Testis (tissue), 3 donors: ENCODE measurements around the gene HSPA4. TPM values are rescaled to one million over a fixed set of nuclear protein-coding genes. Genes with fewer than 3 reads are reported as not detected.

Source experiments
- DNase-seq: peaks from one replicate; pipeline ENCODE4 v3.0.0-alpha.2; 2019
- H3K27ac ChIP-seq, 2 donors: fragments of 200-600 bp; sonication (generic); one replicate each; pipeline ENCODE4 v1.5.1; 2019
- H3K27me3 ChIP-seq: fragments of 200-600 bp; sonication (generic); one replicate; pipeline ENCODE4 v1.5.1; 2019
- H3K36me3 ChIP-seq: fragments of 200-600 bp; sonication (generic); one replicate; pipeline ENCODE4 v1.5.1; 2017; ENCODE audit warnings: low read depth; ENCODE audit errors: missing control alignments
- H3K4me1 ChIP-seq: fragments of 200-600 bp; sonication (generic); one replicate; pipeline ENCODE4 v1.5.1; 2019
- H3K4me3 ChIP-seq, 2 donors: fragments of 200-600 bp; sonication (generic); one replicate each; pipeline ENCODE4 v1.5.1; 2017 to 2019
- H3K9me3 ChIP-seq: fragments of 200-600 bp; sonication (generic); one replicate; pipeline ENCODE4 v1.5.1; 2017
- POLR2A ChIP-seq: fragments of 450-650 bp; IDR thresholded peaks from one replicate; pipeline ENCODE4 v1.6.1; 2017; ENCODE audit warnings: antibody characterized with exemption, mild to moderate bottlenecking, moderate library complexity
- WGBS, 2 donors: methylation state at CpG; one replicate each; pipeline ENCODE4 v1.1.5; 2018; 5-methylcytosine and 5-hydroxymethylcytosine counted together
- intact Hi-C: fragments of 100-400 bp; cut with DNase I; formaldehyde crosslinking; loops from one replicate; pipeline ENCODE4 v1.15.1; 2023; ENCODE audit warnings: low total_unique reads
- polyA plus RNA-seq: library from polyadenylated mRNA; stranded (reverse); fragments of 350-450 nt; fragmentation: Illumina TruSeq; extraction: RNeasy Lipid Tissue Mini Kit (QIAGEN cat#74804); gene quantifications from one replicate; pipeline ENCODE4 v1.2.3, GENCODE V29; 2014; ENCODE audit warnings: low read depth, low replicate concordance; ENCODE audit not compliant: insufficient read depth
- total RNA-seq, 2 donors: library from RNA; depleted of rRNA; stranded (reverse); fragments of >200 nt; gene quantifications; one replicate each; pipeline ENCODE4 v1.2.3, GENCODE V29; 2016
- TF ChIP-seq, protein P1 (sequence below), 3 experiments: fragments of 450-650 bp in 2 of 3; fragments of 200-600 bp in 1 of 3; sonication (generic) in 1 of 3; IDR thresholded peaks; one replicate each; pipeline ENCODE4 v1.5.1; 2016 to 2019; ENCODE audit warnings: antibody characterized with exemption in 3 of 3, mild to moderate bottlenecking in 2 of 3, moderate library complexity in 1 of 3

HSPA4 gene
- total and polyA plus RNA-seq, 3 donors from 2014 or later = 107 to 143 (median 108) TPM

DNA sequence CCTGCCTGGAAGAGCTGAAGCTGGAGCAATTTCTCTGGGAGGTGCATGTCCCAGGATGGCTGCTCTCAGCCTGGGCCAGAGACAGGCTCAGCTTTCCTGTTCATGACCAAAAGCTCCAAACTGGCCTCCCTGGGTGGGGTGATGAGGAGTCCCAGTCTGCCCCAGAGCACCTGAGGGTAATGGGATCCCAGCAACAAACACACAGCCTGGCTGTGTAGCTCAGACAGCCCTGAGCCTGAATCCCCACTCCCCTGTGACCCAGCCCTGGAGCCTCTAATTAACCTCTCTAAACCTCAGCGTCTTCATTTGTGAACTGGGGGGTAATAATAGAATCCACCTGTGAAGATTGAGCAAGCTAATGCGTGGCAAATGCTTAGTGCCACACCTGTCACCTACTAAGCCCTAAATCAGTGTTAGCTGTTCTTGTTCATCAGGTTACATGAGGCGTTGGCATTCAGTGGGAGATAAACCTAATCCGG is 67.5 kb downstream of the HSPA4 start:
- intact Hi-C loops = no loop called here
- 74 to 97% methylated on average over 4 of the region's 4 CpGs for WGBS, 2 donors
- DNase-seq = no peak

DNA sequence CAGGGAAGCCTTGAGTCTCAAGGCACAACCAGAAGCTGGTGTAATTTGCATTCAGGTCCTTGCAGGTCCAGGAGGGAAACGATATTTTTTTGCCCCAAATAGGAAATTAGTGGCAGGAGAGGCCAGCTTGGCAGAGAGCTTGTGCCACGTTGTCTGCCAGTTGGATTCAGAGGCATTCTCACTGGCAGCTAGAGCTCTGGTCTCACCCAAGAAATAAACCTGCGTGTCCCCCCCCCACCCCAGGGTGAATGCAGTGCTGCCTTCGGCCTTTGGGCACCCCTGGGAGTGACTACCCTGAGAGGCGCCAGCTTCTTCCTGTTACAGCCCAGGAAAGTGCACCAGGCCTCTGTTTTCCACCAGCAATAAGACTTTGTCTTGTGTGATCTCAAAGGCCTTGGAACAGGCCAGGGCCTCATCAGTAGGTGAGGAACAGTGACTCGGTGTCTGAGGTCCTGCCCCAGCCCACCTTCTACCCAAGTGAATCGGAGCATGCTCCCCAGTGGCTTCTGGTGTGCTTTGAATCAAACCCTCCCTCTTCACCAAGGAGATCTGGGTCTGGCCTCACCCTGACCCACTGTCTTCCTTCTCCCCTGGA is 68.4 kb downstream of the HSPA4 start:
- Histone ChIP-seq H3K4me1 (no peaks in the 10 kb centered on the region), H3K4me3 (no peak overlapping the region), H3K36me3 (no peaks in the 10 kb centered on the region), H3K27me3 (no peaks in the 10 kb centered on the region), H3K27ac (no peak overlapping the region), H3K9me3 (no peaks in the 10 kb centered on the region)
- no peak for DNase-seq
- no peak for TF ChIP-seq POLR2A
- TF ChIP-seq, protein P1, sequence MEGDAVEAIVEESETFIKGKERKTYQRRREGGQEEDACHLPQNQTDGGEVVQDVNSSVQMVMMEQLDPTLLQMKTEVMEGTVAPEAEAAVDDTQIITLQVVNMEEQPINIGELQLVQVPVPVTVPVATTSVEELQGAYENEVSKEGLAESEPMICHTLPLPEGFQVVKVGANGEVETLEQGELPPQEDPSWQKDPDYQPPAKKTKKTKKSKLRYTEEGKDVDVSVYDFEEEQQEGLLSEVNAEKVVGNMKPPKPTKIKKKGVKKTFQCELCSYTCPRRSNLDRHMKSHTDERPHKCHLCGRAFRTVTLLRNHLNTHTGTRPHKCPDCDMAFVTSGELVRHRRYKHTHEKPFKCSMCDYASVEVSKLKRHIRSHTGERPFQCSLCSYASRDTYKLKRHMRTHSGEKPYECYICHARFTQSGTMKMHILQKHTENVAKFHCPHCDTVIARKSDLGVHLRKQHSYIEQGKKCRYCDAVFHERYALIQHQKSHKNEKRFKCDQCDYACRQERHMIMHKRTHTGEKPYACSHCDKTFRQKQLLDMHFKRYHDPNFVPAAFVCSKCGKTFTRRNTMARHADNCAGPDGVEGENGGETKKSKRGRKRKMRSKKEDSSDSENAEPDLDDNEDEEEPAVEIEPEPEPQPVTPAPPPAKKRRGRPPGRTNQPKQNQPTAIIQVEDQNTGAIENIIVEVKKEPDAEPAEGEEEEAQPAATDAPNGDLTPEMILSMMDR (IDR thresholded peaks at IDR 0.05) = no peak
- 75 to 82% methylated on average over 7 of the region's 7 CpGs for WGBS, 2 donors
- intact Hi-C loops = no loop called here

More for the DNA sequence above, 67.5 kb downstream of the HSPA4 start:
- Histone ChIP-seq H3K4me3 (no peak overlapping the region), H3K27ac (no peak overlapping the region), H3K9me3 (no peaks in the 10 kb centered on the region), H3K36me3 (no peaks in the 10 kb centered on the region), H3K4me1 (no peaks in the 10 kb centered on the region), H3K27me3 (no peaks in the 10 kb centered on the region)
- TF ChIP-seq, protein P1 (IDR thresholded peaks at IDR 0.05) = no peak
- TF ChIP-seq POLR2A = no peak

DNA sequence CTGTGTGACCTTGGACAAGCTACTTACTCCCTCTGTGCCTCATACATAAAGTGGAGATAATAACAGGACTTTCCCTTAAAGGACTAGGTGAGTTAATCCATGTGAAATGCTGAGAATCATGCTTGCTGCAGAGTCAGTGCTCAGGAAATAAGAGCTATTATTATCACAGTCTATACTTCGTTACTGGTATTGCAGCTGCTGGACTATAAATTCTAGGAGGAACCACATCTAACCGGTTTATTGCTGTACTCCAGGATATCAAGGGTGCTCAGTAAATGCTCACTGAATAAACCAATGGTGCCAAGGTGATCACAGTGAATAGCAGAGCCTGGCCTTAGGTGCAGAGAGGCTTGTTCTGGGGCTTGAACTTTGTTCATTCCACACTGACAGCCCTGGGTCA is 69.3 kb downstream of the HSPA4 start:
- H3K4me3 ChIP-seq = no peak overlapping the region
- intact Hi-C loops = no loop called here
- H3K9me3 ChIP-seq = no peaks in the 10 kb centered on the region
- H3K27me3 ChIP-seq = no peaks in the 10 kb centered on the region
- WGBS, 2 donors = 68 to 82% methylated on average over 2 of the region's 2 CpGs
- DNase-seq = no peak
- TF ChIP-seq, protein P1 (IDR thresholded peaks at IDR 0.05) = no peak
- TF ChIP-seq POLR2A = no peak
- no peak overlapping the region for H3K27ac ChIP-seq
- no peaks in the 10 kb centered on the region for H3K4me1 ChIP-seq
- H3K36me3 ChIP-seq = no peaks in the 10 kb centered on the region

DNA sequence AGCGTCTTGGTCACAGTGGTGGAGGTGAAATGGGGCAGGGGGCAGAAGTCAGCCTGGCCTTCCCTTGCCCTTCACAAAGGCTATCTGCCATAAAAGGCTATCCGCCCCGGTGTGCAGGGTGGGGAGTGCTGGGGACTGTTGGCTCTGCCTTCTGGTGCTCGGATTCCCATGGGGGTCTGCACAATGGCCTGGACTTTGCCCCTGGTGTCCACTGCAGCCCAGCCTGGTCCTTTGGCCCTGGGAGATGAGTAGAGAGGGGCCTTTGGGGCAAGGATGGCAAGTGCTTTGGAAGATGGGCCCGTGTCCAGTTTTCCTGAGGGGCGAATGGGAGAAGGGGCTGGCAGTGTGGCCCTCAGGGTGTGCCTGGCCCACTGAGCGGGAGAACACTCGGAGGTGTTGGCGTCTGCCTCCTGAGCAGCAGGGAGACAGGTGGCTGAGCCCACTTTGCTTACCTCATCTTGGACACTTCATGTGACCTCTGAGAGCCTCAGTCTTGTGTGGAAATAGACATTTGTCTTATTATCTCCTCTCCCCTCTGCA is 69.9 kb downstream of the HSPA4 start:
- intact Hi-C loops = no loop called here
- Histone ChIP-seq H3K4me1 (no peaks in the 10 kb centered on the region), H3K9me3 (no peaks in the 10 kb centered on the region), H3K36me3 (no peaks in the 10 kb centered on the region), H3K4me3 (no peak overlapping the region), H3K27me3 (no peaks in the 10 kb centered on the region), H3K27ac (no peak overlapping the region)
- DNase-seq = no peak
- TF ChIP-seq, protein P1 (IDR thresholded peaks at IDR 0.05) = no peak
- no peak for TF ChIP-seq POLR2A
- 79 to 86% methylated on average over 9 of the region's 9 CpGs for WGBS, 2 donors

GRCh38 chr5:133122711-133123110 is 70.9 kb downstream of the HSPA4 start:
- DNase-seq = no peak
- TF ChIP-seq, protein P1 (IDR thresholded peaks at IDR 0.05) = no peak
- no peak for TF ChIP-seq POLR2A
- H3K27ac ChIP-seq = no peak overlapping the region
- H3K27me3 ChIP-seq = no peaks in the 10 kb centered on the region
- H3K36me3 ChIP-seq = no peaks in the 10 kb centered on the region
- no peaks in the 10 kb centered on the region for H3K4me1 ChIP-seq
- no peak overlapping the region for H3K4me3 ChIP-seq
- H3K9me3 ChIP-seq = no peaks in the 10 kb centered on the region
- intact Hi-C loops = no loop called here
- WGBS, 2 donors = 86 to 89% methylated on average over 4 of the region's 4 CpGs
